H1 (cell line): ENCODE data around the gene HDHD3. TPM values are rescaled to one million over a fixed set of nuclear protein-coding genes. Genes with fewer than 3 reads are reported as not detected.

Source experiments
- BCL11A ChIP-seq, 2 experiments: IDR thresholded peaks; one replicate each; pipeline ENCODE4 v1.6.1; 2011; ENCODE audit warnings: low read depth in 2 of 2, low read length in 2 of 2, mild to moderate bottlenecking in 2 of 2
- E2F6 ChIP-seq: IDR thresholded peaks from 2 replicates; pipeline ENCODE4 v1.6.1; 2012; ENCODE audit warnings: inconsistent platforms
- EZH2 ChIP-seq: fragments of 200-600 bp; sonication (generic); IDR thresholded peaks from 2 replicates; pipeline ENCODE4 v1.7.1; 2012; ENCODE audit warnings: low read depth, mild to moderate bottlenecking, moderate library complexity, low read length, inconsistent platforms; ENCODE audit not compliant: severe bottlenecking
- GABPA ChIP-seq: IDR thresholded peaks from 2 replicates; pipeline ENCODE4 v1.6.1; 2011; ENCODE audit warnings: mild to moderate bottlenecking, low read length, moderate library complexity, borderline replicate concordance; ENCODE audit not compliant: insufficient read depth
- KDM5A ChIP-seq: fragments of 200-600 bp; IDR thresholded peaks from 2 replicates; pipeline ENCODE4 v1.7.1; 2012; ENCODE audit warnings: mild to moderate bottlenecking, low read length, inconsistent platforms, mixed read lengths
- SIRT6 ChIP-seq: IDR thresholded peaks from one replicate; pipeline ENCODE4 v1.7.1; 2012; ENCODE audit warnings: low read length, inconsistent platforms
- SP4 ChIP-seq: IDR thresholded peaks from 2 replicates; pipeline ENCODE4 v1.6.1; 2012; ENCODE audit warnings: low read length, inconsistent platforms
- SRF ChIP-seq: IDR thresholded peaks from 2 replicates; pipeline ENCODE4 v1.6.1; 2011; ENCODE audit warnings: mild to moderate bottlenecking, low read depth, low read length, moderate library complexity
- YY1 ChIP-seq: IDR thresholded peaks from 2 replicates; pipeline ENCODE4 v1.6.1; 2011; ENCODE audit warnings: low read depth, mild to moderate bottlenecking, low read length
- polyA plus RNA-seq, 7 experiments: library from polyadenylated mRNA; depleted of rRNA in 3 of 7; stranded (reverse) in 5 of 7; unstranded in 2 of 7; fragments of >200 nt in 5 of 7; fragments of 200-250 nt in 2 of 7; gene quantifications; 1 replicate in 5 of 7; 2 replicates in 1 of 7; 4 replicates in 1 of 7; pipeline versions ENCODE4 v1.2.1 to v1.2.3, GENCODE V29; 2011 to 2013; ENCODE audit warnings: missing spikeins in 2 of 7, mixed read lengths in 2 of 7
- total RNA-seq: library from RNA; stranded (reverse); fragmentation: NEBNext Ultra II Directional; extraction: Animal tissue kit (Norgen Biotek cat#: 25700); gene quantifications from 2 replicates; pipeline ENCODE4 v1.2.1, GENCODE V29; 2021

Gene HDHD3
- total and polyA plus RNA-seq, 2 of the 8 experiments (the other 6 are each of a cell fraction or from before 2014, with no cell fraction given): 12.1 to 25.3 TPM

GRCh38 chr9:113352411-113352810, 24.4 kb downstream of the HDHD3 start (continued):
- TF ChIP-seq EZH2: no peak
- no peak for TF ChIP-seq YY1
- no peak for TF ChIP-seq SP4
- no peak for TF ChIP-seq SRF
- TF ChIP-seq SIRT6: no peak
- no peak for TF ChIP-seq KDM5A
- TF ChIP-seq BCL11A (IDR thresholded peaks at IDR 0.05; ENCODE audit: low read depth in 2 of 2, low read length in 2 of 2): no peak
- TF ChIP-seq E2F6: no peak
- no peak for TF ChIP-seq GABPA
